OCI-LY7 (cell line): Measurements from ENCODE around the gene GRM4.

Source experiments
- CTCF ChIP-seq: fragments of 200-600 bp; sonication (generic); conservative IDR thresholded peaks from 2 replicates; pipeline ENCODE4 v1.5.1; 2014; ENCODE audit warnings: mild to moderate bottlenecking, antibody characterized with exemption, low read length, moderate library complexity, mixed read lengths
- EZH2phosphoT487 ChIP-seq: fragments of 200-600 bp; sonication (generic); IDR thresholded peaks from 2 replicates; pipeline ENCODE4 v1.6.1; 2018; ENCODE audit warnings: low read depth, borderline replicate concordance, mild to moderate bottlenecking, mixed run types, antibody characterized with exemption, low read length, moderate library complexity, mixed read lengths

- no peak for TF ChIP-seq CTCF
- no peak for TF ChIP-seq EZH2phosphoT487
Measured at GRCh38 chr6:34146801-34147592, 1.1 kb upstream of the GRM4 start.
